ENCODE data around the gene CLIC3. TPM values are rescaled to one million over a fixed set of nuclear protein-coding genes. Genes with fewer than 3 reads are reported as not detected.
A peak's percentile ranks its signal among the peaks of the same experiment; 100 is the strongest.

CLIC3 gene
- total RNA-seq, 2 donors from 2014 or later, result 3.6 to 15.4 TPM

DNA sequence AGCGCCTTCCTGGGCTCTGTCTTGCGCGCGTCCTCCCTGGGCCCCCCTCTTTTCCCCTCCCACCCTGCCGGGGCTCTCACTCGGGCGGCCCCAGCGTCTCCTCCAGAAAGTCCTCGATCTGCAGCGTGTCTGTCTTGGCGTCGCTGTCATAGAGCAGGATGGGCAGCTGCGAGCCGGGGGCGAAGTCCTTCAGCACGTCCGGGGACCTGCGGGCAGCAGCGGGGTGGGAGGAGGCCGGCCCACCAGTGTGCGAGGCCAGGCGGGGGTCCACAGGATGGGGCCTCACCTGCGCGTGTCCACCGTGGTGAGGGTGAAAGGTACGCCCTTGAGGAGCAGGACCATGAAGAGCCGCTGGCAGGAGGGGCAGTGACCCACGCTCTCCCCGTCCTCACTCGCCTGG lies 1.0 kb downstream of the CLIC3 start:
- no peak overlapping the region for H3K27ac ChIP-seq
- peaks cover 18% of the 10 kb centered on the region for H3K4me1 ChIP-seq
- DNase-seq, result no peak
- no peaks in the 10 kb centered on the region for H3K27me3 ChIP-seq
- H3K9me3 ChIP-seq, result no peaks in the 10 kb centered on the region
- no peaks in the 10 kb centered on the region for H3K36me3 ChIP-seq
- intact Hi-C loops (cut with DNase I), result no loop called here
- TF ChIP-seq CTCF (IDR thresholded peaks at IDR 0.05), result no peak
- H3K4me3 ChIP-seq, result no peak overlapping the region
- H3K9ac ChIP-seq (ENCODE audit: low read depth in 2 of 2, low read length in 2 of 2), result no peak overlapping the region

- intact Hi-C loops (cut with DNase I), result no loop called here
- no peak for TF ChIP-seq CTCF (IDR thresholded peaks at IDR 0.05)
- no peaks in the 10 kb centered on the region for H3K27me3 ChIP-seq
- H3K36me3 ChIP-seq, result no peaks in the 10 kb centered on the region
- no peak for DNase-seq
- no peak overlapping the region for H3K27ac ChIP-seq
- peaks cover 18% of the 10 kb centered on the region for H3K4me1 ChIP-seq
- H3K9me3 ChIP-seq, result no peaks in the 10 kb centered on the region
- H3K9ac ChIP-seq (ENCODE audit: low read depth in 2 of 2, low read length in 2 of 2), result no peak overlapping the region
- H3K4me3 ChIP-seq, result no peak overlapping the region
These were observed 1.5 kb downstream of the CLIC3 start for GRCh38 chr9:136994888-136995230.

GRCh38 chr9:136994180-136994887 lies 2.0 kb downstream of the CLIC3 start:
- Histone ChIP-seq H3K27me3 (no peaks in the 10 kb centered on the region), H3K4me1 (peaks cover 18% of the 10 kb centered on the region), H3K27ac (no peak overlapping the region), H3K36me3 (no peaks in the 10 kb centered on the region), H3K9ac (ENCODE audit: low read depth in 2 of 2, low read length in 2 of 2) (no peak overlapping the region), H3K9me3 (no peaks in the 10 kb centered on the region), H3K4me3 (no peak overlapping the region)
- TF ChIP-seq CTCF (IDR thresholded peaks at IDR 0.05), result no peak
- DNase-seq, result no peak
- intact Hi-C loops (cut with DNase I), result no loop called here

DNA sequence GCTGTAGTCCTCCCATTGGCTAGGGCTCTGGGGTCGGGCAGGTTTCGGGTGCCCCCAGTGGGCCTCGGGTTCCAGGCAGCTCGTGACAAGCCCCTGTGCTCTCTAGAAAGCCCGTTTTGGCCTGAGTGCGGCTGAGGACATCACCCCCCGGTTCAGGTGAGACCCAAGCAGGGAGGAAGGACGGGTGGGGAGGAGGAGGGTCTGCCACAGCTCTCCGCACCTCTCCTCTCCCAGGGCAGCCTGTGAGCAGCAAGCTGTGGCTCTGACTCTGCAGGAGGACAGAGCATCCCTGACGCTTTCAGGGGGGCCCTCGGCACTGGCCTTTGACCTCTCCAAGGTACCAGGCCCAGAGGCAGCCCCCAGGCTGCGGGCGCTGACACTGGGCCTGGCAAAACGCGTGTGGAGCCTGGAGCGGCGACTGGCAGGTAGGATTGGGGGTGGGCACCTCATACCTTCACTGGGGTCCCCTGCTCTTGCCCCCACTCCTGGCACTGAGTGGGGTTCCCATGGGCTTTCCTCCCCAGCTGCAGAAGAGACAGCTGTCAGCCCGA lies 3.5 kb downstream of the CLIC3 start:
- DNase-seq, result no peak
- Histone ChIP-seq H3K4me1 (peaks cover 18% of the 10 kb centered on the region), H3K27ac (peak overlapping the region; percentile 95)

More for the DNA sequence above, 3.5 kb downstream of the CLIC3 start:
- no peaks in the 10 kb centered on the region for H3K27me3 ChIP-seq
- TF ChIP-seq CTCF (IDR thresholded peaks at IDR 0.05), result no peak
- H3K36me3 ChIP-seq, result no peaks in the 10 kb centered on the region
- peak overlapping the region; percentile 74 for H3K4me3 ChIP-seq
- intact Hi-C loops (cut with DNase I), result no loop called here
- H3K9me3 ChIP-seq, result no peaks in the 10 kb centered on the region
- peak overlapping the region; percentile 77 to 87 for H3K9ac ChIP-seq (ENCODE audit: low read depth in 2 of 2, low read length in 2 of 2)
